Peyer's patch (tissue), 4 donors: Measurements from ENCODE around the gene HNRNPA1. TPM values are rescaled to one million over a fixed set of nuclear protein-coding genes. Genes with fewer than 3 reads are reported as not detected.

Source experiments
- DNase-seq, 3 donors: peaks; one replicate each; pipeline ENCODE4 v3.0.0-alpha.2; 2017 to 2019
- H3K27ac ChIP-seq, 4 donors: fragments of 200-600 bp; sonication (generic); one replicate each; pipeline ENCODE4 v1.5.1; 2016 to 2019
- H3K27me3 ChIP-seq, 2 donors: fragments of 200-600 bp; sonication (generic); one replicate each; pipeline ENCODE4 v1.5.1; 2019
- H3K36me3 ChIP-seq, 3 donors: fragments of 200-600 bp; sonication (generic); one replicate each; pipeline ENCODE4 v1.5.1; 2016 to 2019
- H3K4me1 ChIP-seq, 4 donors: fragments of 200-600 bp; sonication (generic); one replicate each; pipeline ENCODE4 v1.5.1; 2016 to 2019
- H3K4me3 ChIP-seq, 4 donors: fragments of 200-600 bp; sonication (generic); 1 replicate in 3 of 4; 2 replicates in 1 of 4; pipeline ENCODE4 v1.5.1; 2016 to 2019; ENCODE audit warnings: mild to moderate bottlenecking in 1 of 4
- H3K9me3 ChIP-seq, 4 donors: fragments of 200-600 bp; sonication (generic); one replicate each; pipeline ENCODE4 v1.5.1; 2016 to 2019; ENCODE audit warnings: mild to moderate bottlenecking in 1 of 4
- CTCF ChIP-seq, 6 experiments: fragments of 450-650 bp in 4 of 6; fragments of 200-600 bp in 2 of 6; sonication (generic) in 1 of 6; IDR thresholded peaks; one replicate each; pipeline ENCODE4 v1.5.1; 2017 to 2019; ENCODE audit warnings: antibody characterized with exemption in 6 of 6, mild to moderate bottlenecking in 3 of 6, moderate library complexity in 1 of 6
- POLR2A ChIP-seq, 2 donors: fragments of 450-650 bp; IDR thresholded peaks; one replicate each; pipeline ENCODE4 v1.5.1; 2017; ENCODE audit warnings: antibody characterized with exemption in 2 of 2, mild to moderate bottlenecking in 2 of 2, moderate library complexity in 2 of 2
- small RNA-seq, 2 donors: library from RNA; depleted of rRNA; stranded (forward); fragments of <200 nt; gene quantifications; one replicate each; pipeline ENCODE3, GENCODE V24; 2016
- total RNA-seq, 4 donors: library from RNA; depleted of rRNA; stranded (reverse); fragments of >200 nt; gene quantifications; one replicate each; pipeline ENCODE4 v1.1.0, GENCODE V29; 2016

Gene HNRNPA1
- total RNA-seq, 4 donors from 2014 or later, result 198 to 703 (median 254) TPM

- no peaks in the 10 kb centered on the region for H3K27me3 ChIP-seq
- DNase-seq, result no peak
- H3K9me3 ChIP-seq, result no peaks in the 10 kb centered on the region
- TF ChIP-seq POLR2A (IDR thresholded peaks at IDR 0.05) (no peak), CTCF (IDR thresholded peaks at IDR 0.05) (no peak)
- H3K27ac ChIP-seq, result no peak overlapping the region
- H3K4me3 ChIP-seq, result no peak overlapping the region
- peaks cover 0 to 5% (median 0%) of the 10 kb centered on the region in 3 donors for H3K36me3 ChIP-seq
- H3K4me1 ChIP-seq, result peaks cover 0 to 56% (median under 1%) of the 10 kb centered on the region in 4 donors
Measured at GRCh38 chr12:54331461-54331860, 50.9 kb downstream of the HNRNPA1 start.

- Histone ChIP-seq H3K27ac (no peak overlapping the region), H3K4me1 (peaks cover 0 to 55% (median 0%) of the 10 kb centered on the region in 4 donors), H3K4me3 (no peak overlapping the region), H3K9me3 (no peaks in the 10 kb centered on the region), H3K27me3 (no peaks in the 10 kb centered on the region), H3K36me3 (peaks cover 0 to 5% (median 0%) of the 10 kb centered on the region in 3 donors)
- TF ChIP-seq POLR2A (IDR thresholded peaks at IDR 0.05), result no peak
- DNase-seq, result no peak
Measured at GRCh38 chr12:54333420-54334034, 53.0 kb downstream of the HNRNPA1 start.

Small RNAs within 50 kb of the gene (small RNA-seq; reads per million reads assigned to genes)
- gene RN7SL390P (0 reads per million in 2 donors), gene RNU6-950P (0 reads per million in 2 donors)

Other genes starting within 250 kb of the HNRNPA1 start
- not detected for gene HOXC5, start 247.7 kb upstream of the HNRNPA1 start, total RNA-seq
- 1 to 10 TPM; 1.1 to 8.3 (median 1.8) TPM for gene HOXC4, start 226.9 kb upstream of the HNRNPA1 start, total RNA-seq
- gene SMUG1, start 91.7 kb upstream of the HNRNPA1 start, total RNA-seq, result 10 to 100 TPM; 37.7 to 86.6 (median 54.2) TPM
- gene CBX5, start 604 bp upstream of the HNRNPA1 start, total RNA-seq, result 10 to 100 TPM; 14.9 to 33.0 (median 20.4) TPM
- gene NFE2, start 20.3 kb downstream of the HNRNPA1 start, total RNA-seq, result not detected
- gene COPZ1, start 44.4 kb downstream of the HNRNPA1 start, total RNA-seq, result 10 to 100 TPM; 42.4 to 66.9 (median 54.2) TPM
- gene GPR84, start 83.8 kb downstream of the HNRNPA1 start, total RNA-seq, result not detected
- 10 to 100 TPM in 2 of 4 donors, 1 to 10 TPM in 2; 7.3 to 28.1 (median 9.7) TPM for gene ZNF385A, start 104.0 kb downstream of the HNRNPA1 start, total RNA-seq
- 10 to 100 TPM; 21.0 to 78.4 (median 44.5) TPM for gene ITGA5, start 138.5 kb downstream of the HNRNPA1 start, total RNA-seq
- gene GTSF1, start 192.9 kb downstream of the HNRNPA1 start, total RNA-seq, result 1 to 10 TPM in 1 of 4 donors, not detected in 3; 1.8 TPM
- gene NCKAP1L, start 217.0 kb downstream of the HNRNPA1 start, total RNA-seq, result 10 to 100 TPM in 2 of 4 donors, 1 to 10 TPM in 2; 7.4 to 33.8 (median 10.4) TPM